ENCODE results near the gene ATP2C2. TPM values are rescaled to one million over a fixed set of nuclear protein-coding genes. Genes with fewer than 3 reads are reported as not detected.

ATP2C2 gene
- polyA plus RNA-seq, 1 of the 3 experiments (the other 2 are of a cell fraction), result 0.33 TPM

- TF ChIP-seq TEAD4 (IDR thresholded peaks at IDR 0.05; ENCODE audit: borderline replicate concordance, insufficient read depth), result no peak
Measured at GRCh38 chr16:84321932-84322331, 46.4 kb upstream of the ATP2C2 start (continued).

GRCh38 chr16:84322749-84323148 is 45.6 kb upstream of the ATP2C2 start:
- Histone ChIP-seq H3K9me2 (no peaks in the 10 kb centered on the region), H2AFZ (ENCODE audit: low read depth) (no peak overlapping the region), H3K27me3 (ENCODE audit: insufficient read depth) (peaks cover 50% of the 10 kb centered on the region), H3K9ac (no peak overlapping the region), H3K36me3 (replicated peaks in 1 of 2; ENCODE audit: control insufficient read depth in 1 of 2, insufficient read depth in 2 of 2, low read length in 1 of 2) (no peaks in the 10 kb centered on the region), H3F3A (replicated peaks; ENCODE audit: insufficient read depth) (no peaks in the 10 kb centered on the region), H3K4me2 (no peak overlapping the region), H3K9me3 (no peaks in the 10 kb centered on the region), H3K79me2 (ENCODE audit: insufficient read depth) (no peaks in the 10 kb centered on the region), H3K4me3 (ENCODE audit: low read depth in 2 of 2, low read length in 1 of 2) (no peak overlapping the region), H3K27ac (ENCODE audit: low read depth in 2 of 2, low read length in 1 of 2) (no peak overlapping the region), H3K4me1 (ENCODE audit: control insufficient read depth in 1 of 2, insufficient read depth in 2 of 2, low read depth in 1 of 2, low read length in 1 of 2) (no peaks in the 10 kb centered on the region), H4K20me1 (ENCODE audit: insufficient read depth) (no peaks in the 10 kb centered on the region)
- 25% methylated on average over 4 of the region's 4 CpGs for WGBS (ENCODE audit: low lambda C conversion rate)
- POLR2A ChIA-PET, result no interaction called here
- CTCF ChIA-PET, result interaction anchor here (1.0 kb wide), 2 partner anchors 14 to 46 kb away, joined by 3 to 4 read pairs; no protein-coding TSS in a partner anchor
- DNase-seq, result no peak
- TF ChIP-seq REST (IDR thresholded peaks at IDR 0.05; ENCODE audit: low read depth, low read length), result no peak
- TF ChIP-seq SIN3A (IDR thresholded peaks at IDR 0.05; ENCODE audit: borderline replicate concordance, low read depth, low read length), result no peak
- TF ChIP-seq YY1 (IDR thresholded peaks at IDR 0.05; ENCODE audit: low read depth), result no peak
- TF ChIP-seq RFX5 (IDR thresholded peaks at IDR 0.05; ENCODE audit: low read length), result no peak
- no peak for TF ChIP-seq POLR2AphosphoS5 (IDR thresholded peaks at IDR 0.05; ENCODE audit: low read depth, low read length)
- no peak for TF ChIP-seq MEF2A (IDR thresholded peaks at IDR 0.05; ENCODE audit: borderline replicate concordance, low read depth)
- no peak for TF ChIP-seq FOXM1 (IDR thresholded peaks at IDR 0.05; ENCODE audit: low read depth)
- TF ChIP-seq CTCF (IDR thresholded peaks at IDR 0.05), result no peak
- TF ChIP-seq GATA2 (CRISPR knock-in tag; IDR thresholded peaks at IDR 0.05), result no peak
- TF ChIP-seq MXI1 (IDR thresholded peaks at IDR 0.05; ENCODE audit: low read depth, low read length), result no peak
- no peak for TF ChIP-seq GABPA (IDR thresholded peaks at IDR 0.05; ENCODE audit: low read depth)
- TF ChIP-seq TAF1 (IDR thresholded peaks at IDR 0.05; ENCODE audit: borderline replicate concordance, low read depth, low read length), result no peak
- no peak for TF ChIP-seq NFIC (IDR thresholded peaks at IDR 0.05; ENCODE audit: borderline replicate concordance)
- no peak for TF ChIP-seq USF2 (IDR thresholded peaks at IDR 0.05; ENCODE audit: borderline replicate concordance, low read depth, low read length)
- no peak for TF ChIP-seq EP300 (IDR thresholded peaks at IDR 0.05; ENCODE audit: borderline replicate concordance in 1 of 2, low read depth in 1 of 2, low read length in 1 of 2)
- TF ChIP-seq TCF12 (IDR thresholded peaks at IDR 0.05), result no peak
- no peak for TF ChIP-seq RXRA (IDR thresholded peaks at IDR 0.05; ENCODE audit: borderline replicate concordance, low read depth)

Data from SK-N-SH (cell line).